GM12892 (cell line): ENCODE data around the gene SCUBE2.

ENCODE experiments used
- DNase-seq: peaks from one replicate; pipeline ENCODE4 v3.0.0; 2011; ENCODE audit not compliant: insufficient read length
- FAIRE-seq: peaks from 2 replicates; lab custom pipeline; 2011; peaks lifted over from hg19 to GRCh38; lab: Jason Lieb, UNC
- POLR2A ChIP-seq: IDR thresholded peaks from 2 replicates; pipeline ENCODE4 v1.6.1; 2011; ENCODE audit warnings: low read depth, low read length, control low read depth
- POLR2AphosphoS5 ChIP-seq: IDR thresholded peaks from 2 replicates; pipeline ENCODE4 v1.6.1; 2011; ENCODE audit warnings: low read depth, low read length, control low read depth
- TAF1 ChIP-seq: IDR thresholded peaks from 2 replicates; pipeline ENCODE4 v1.6.1; 2011; ENCODE audit warnings: low read depth, mild to moderate bottlenecking, control low read depth, low read length, borderline replicate concordance

Gene SCUBE2

GRCh38 chr11:9047964-9048523, 43.4 kb downstream of the SCUBE2 start:
- no peak for FAIRE-seq
- DNase-seq = no peak
- TF ChIP-seq POLR2AphosphoS5 (no peak), TAF1 (no peak), POLR2A (no peak)

GRCh38 chr11:9046481-9046880, 44.9 kb downstream of the SCUBE2 start:
- no peak for DNase-seq
- no peak for TF ChIP-seq POLR2A
- no peak for TF ChIP-seq TAF1
- no peak for TF ChIP-seq POLR2AphosphoS5
- no peak for FAIRE-seq

GRCh38 chr11:9042488-9042887, 48.9 kb downstream of the SCUBE2 start:
- no peak for TF ChIP-seq TAF1
- TF ChIP-seq POLR2A = no peak
- TF ChIP-seq POLR2AphosphoS5 = no peak
- no peak for DNase-seq
- no peak for FAIRE-seq

DNA sequence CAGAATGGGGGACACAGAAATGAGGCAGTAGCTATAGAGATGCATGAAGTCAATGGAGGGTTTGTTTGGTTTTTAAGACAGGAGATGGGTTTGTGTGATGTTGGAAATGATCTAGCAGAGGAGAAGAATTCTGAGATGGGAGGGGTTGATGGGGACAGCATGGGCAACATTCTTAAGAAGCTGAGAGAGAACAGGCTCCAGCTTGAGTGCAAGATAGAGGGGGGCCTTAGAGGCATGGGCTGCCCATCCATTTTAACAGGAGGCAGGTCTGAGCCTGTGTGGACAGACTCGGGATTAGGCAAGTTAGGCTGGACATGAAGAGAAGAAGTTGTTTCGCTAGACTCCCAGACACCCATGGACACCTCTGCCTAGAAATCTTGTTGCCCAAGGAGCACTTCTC, 49.7 kb downstream of the SCUBE2 start:
- DNase-seq (no peak), FAIRE-seq (no peak)
- TF ChIP-seq TAF1 = no peak
- no peak for TF ChIP-seq POLR2AphosphoS5
- TF ChIP-seq POLR2A = no peak

DNA sequence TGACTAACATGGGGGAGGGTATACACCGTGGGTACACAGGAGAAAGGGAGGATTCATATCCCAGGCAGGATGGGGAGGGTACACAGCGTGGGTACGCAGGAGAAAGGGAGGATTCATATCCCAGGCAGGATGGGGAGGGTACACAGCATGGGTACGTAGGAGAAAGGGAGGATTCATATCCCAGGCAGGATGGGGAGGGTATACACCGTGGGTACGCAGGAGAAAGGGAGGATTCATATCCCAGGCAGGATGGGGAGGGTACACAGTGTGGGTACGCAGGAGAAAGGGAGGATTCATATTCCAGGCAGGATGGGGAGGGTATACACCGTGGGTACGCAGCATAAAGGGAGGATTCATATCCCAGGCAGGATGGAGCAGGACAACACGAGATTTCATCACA, 51.0 kb downstream of the SCUBE2 start:
- TF ChIP-seq POLR2AphosphoS5 = no peak
- TF ChIP-seq POLR2A = no peak
- TF ChIP-seq TAF1 = no peak
- peak; percentile 51 for FAIRE-seq
- DNase-seq = no peak

- no peak for FAIRE-seq
- TF ChIP-seq POLR2AphosphoS5 (no peak), POLR2A (no peak), TAF1 (no peak)
Measured at GRCh38 chr11:9039863-9040262, 51.5 kb downstream of the SCUBE2 start.

GRCh38 chr11:9039198-9039597, 52.2 kb downstream of the SCUBE2 start:
- DNase-seq (peak; percentile 25), FAIRE-seq (peak; percentile 81)
- TF ChIP-seq POLR2A (no peak), POLR2AphosphoS5 (no peak), TAF1 (no peak)

More at GRCh38 chr11:9039863-9040262, 51.5 kb downstream of the SCUBE2 start:
- DNase-seq = no peak

- no peak for FAIRE-seq
- TF ChIP-seq POLR2A = no peak
- no peak for TF ChIP-seq TAF1
- no peak for TF ChIP-seq POLR2AphosphoS5
Measured at GRCh38 chr11:9038541-9038940, 52.9 kb downstream of the SCUBE2 start.

DNA sequence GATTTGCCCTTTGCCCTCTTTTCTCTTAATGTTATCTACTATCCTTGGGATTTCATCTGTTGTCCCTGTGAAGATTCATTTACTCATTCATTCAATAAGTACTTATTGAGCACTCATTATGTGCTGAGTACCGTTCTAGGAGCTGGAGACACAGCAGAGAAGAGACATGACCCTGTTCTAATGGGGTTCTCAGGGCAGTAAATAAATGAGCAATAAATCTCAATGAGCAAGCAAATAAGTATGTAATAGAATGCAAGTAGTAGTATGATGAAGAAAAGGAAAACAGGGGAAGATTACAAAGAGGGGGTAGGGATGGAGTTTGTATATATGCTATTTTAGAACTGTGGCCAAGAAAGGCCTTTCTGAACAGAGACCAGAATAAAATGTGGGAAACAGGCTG, 53.4 kb downstream of the SCUBE2 start:
- DNase-seq (no peak), FAIRE-seq (no peak)
- TF ChIP-seq POLR2AphosphoS5 (no peak), TAF1 (no peak), POLR2A (no peak)

More at GRCh38 chr11:9038541-9038940, 52.9 kb downstream of the SCUBE2 start:
- no peak for DNase-seq

DNA sequence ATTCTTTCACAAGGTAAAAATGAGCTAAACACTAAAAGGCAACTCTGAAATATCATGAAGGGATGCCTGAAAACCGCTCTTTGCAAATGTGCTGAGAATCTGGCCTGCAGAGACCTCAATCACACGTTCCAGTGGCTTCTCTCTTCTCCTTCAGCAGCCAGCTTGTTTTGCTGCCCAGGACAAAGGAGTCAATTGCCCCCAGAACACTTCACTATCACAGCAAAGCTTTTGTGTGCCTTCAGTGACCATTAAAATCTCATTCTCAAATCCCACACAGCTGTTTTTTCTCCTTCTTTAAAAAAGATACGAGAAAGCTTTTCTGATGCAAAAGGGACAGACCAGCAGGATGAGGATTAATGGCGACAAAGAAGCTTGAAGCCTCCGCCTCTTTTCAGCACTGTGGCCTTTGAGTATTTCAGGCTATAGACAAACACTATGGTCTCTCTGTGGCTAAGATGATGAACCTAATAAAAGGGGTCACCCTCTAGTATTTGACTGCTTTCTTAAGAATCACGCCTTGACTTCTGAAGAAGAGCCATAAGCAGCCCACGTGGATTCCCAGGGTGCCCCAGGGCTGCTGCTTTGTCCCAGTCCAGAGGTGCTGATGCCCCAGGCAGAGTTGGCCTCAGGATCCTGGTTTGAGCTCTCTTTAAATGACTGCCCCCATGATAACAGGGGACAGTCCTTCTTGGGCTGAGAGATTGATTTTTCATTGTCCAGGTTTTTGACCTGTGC, 54.2 kb downstream of the SCUBE2 start:
- FAIRE-seq = no peak
- TF ChIP-seq POLR2AphosphoS5 = no peak
- no peak for TF ChIP-seq POLR2A
- no peak for TF ChIP-seq TAF1
- no peak for DNase-seq

DNA sequence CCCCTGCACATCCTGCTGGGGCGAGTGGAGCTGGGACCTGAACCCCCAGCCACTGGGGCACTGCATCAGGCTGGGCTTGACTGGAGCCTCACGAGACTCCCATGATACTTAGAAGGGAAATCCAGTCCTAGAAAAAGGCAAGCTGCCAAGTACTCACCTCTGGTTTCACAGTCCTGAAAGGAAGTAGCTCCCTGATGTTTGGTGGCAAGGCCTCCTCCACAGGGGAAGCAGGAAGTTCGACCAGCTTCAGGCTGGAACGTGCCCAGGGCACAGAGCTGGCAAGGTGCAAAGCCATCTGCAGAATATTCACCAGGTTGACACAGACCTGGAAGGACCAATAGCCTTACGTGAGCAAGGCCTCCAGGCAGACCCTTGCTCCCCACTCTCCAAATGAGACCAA, 60.8 kb downstream of the SCUBE2 start:
- no peak for FAIRE-seq
- TF ChIP-seq POLR2A (no peak), TAF1 (no peak), POLR2AphosphoS5 (no peak)

GRCh38 chr11:9029422-9029821, 62.0 kb downstream of the SCUBE2 start:
- no peak for FAIRE-seq
- no peak for TF ChIP-seq TAF1
- no peak for TF ChIP-seq POLR2A
- TF ChIP-seq POLR2AphosphoS5 = no peak

More for the DNA sequence above, 60.8 kb downstream of the SCUBE2 start:
- no peak for DNase-seq

More at GRCh38 chr11:9029422-9029821, 62.0 kb downstream of the SCUBE2 start:
- no peak for DNase-seq
